Subcutaneous abdominal adipose tissue (tissue), 5 donors: ENCODE results near the gene AKIRIN1.
"Not testable (repeated sequence)": the region's sequence is repeated elsewhere in the genome, so short reads cannot be mapped to it uniquely, and the experiment has no call there.

ENCODE experiments used
- H3K27ac ChIP-seq: one replicate; pipeline ENCODE4 v1.7.0; 2013; ENCODE audit warnings: low read depth, mild to moderate bottlenecking, inconsistent platforms, low read length, moderate library complexity
- H3K27me3 ChIP-seq, 5 donors: one replicate each; pipeline ENCODE4 v1.7.0; 2013; ENCODE audit warnings: low read length in 5 of 5, inconsistent platforms in 1 of 5; ENCODE audit not compliant: control insufficient read depth in 5 of 5, insufficient read depth in 4 of 5
- H3K36me3 ChIP-seq, 5 donors: one replicate each; pipeline ENCODE4 v1.7.0; 2013; ENCODE audit warnings: low read length in 5 of 5; ENCODE audit not compliant: control insufficient read depth in 5 of 5, insufficient read depth in 5 of 5
- H3K4me1 ChIP-seq, 5 donors: one replicate each; pipeline ENCODE4 v1.7.0; 2013; ENCODE audit warnings: low read length in 5 of 5, mild to moderate bottlenecking in 3 of 5, moderate library complexity in 1 of 5; ENCODE audit not compliant: control insufficient read depth in 5 of 5, insufficient read depth in 5 of 5
- H3K4me3 ChIP-seq, 5 donors: one replicate each; pipeline ENCODE4 v1.7.0; 2013; ENCODE audit warnings: low read length in 5 of 5, low read depth in 1 of 5
- H3K9ac ChIP-seq, 5 donors: one replicate each; pipeline ENCODE4 v1.7.0; 2013; ENCODE audit warnings: low read length in 5 of 5, mild to moderate bottlenecking in 4 of 5, moderate library complexity in 3 of 5
- H3K9me3 ChIP-seq, 5 donors: one replicate each; pipeline ENCODE4 v1.7.0; 2013; ENCODE audit warnings: low read length in 5 of 5; ENCODE audit not compliant: control insufficient read depth in 5 of 5
- donor health status: healthy.
- donor health status: healthy.
- donor health status: healthy.
- donor health status: healthy.
- donor health status: healthy.

Gene AKIRIN1

DNA sequence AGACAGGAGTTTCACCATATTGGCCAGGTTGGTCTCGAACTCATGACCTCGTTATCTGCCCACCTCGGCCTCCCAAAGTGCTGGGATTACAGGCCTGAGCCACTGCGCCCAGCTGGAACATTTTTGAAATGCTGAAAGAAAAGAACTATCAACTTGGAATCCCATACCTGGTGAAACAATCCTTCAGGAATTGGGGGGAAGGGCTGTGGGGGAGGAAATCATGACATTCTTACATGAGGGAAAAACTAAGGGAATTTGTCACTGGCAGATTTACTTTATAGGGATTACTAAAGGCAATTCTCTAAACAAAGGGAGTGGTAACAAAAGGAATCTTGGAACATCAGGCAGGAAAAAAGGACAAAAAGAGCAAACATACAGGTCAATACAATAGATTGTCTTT is 60.9 kb downstream of the AKIRIN1 start:
- peaks cover 0 to 15% (median 8%) of the 10 kb centered on the region in 5 donors for H3K4me1 ChIP-seq
- no peak overlapping the region for H3K27ac ChIP-seq
- H3K9me3 ChIP-seq, result no peaks in the 10 kb centered on the region
- no peaks in the 10 kb centered on the region for H3K27me3 ChIP-seq
- peaks cover 0 to 7% (median 0%) of the 10 kb centered on the region in 5 donors for H3K36me3 ChIP-seq
- no peak overlapping the region for H3K9ac ChIP-seq
- no peak overlapping the region for H3K4me3 ChIP-seq

DNA sequence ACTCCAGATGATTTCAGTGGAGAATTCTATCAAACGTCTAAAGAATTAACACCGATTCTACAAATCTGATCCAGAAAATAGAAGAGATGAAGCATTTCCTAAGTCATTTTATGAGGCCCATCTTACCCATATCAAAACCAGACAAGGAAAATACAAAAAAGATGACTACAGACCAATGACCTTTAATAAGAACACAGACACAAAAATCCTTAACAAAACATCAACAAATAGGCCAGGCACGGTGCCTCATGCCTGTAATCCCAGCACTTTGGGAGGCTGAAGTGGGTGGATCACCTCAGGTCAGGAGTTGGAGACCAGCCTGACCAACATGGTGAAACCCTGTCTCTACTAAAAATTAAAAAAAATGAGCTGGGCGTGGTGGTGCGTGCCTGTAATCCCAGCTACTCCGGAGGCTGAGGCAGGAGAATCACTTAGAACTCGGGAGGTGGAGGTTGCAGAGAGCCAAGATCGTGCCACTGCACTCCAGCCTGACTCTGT is 64.2 kb downstream of the AKIRIN1 start:
- H3K27ac ChIP-seq, H3K4me3 ChIP-seq, H3K36me3 ChIP-seq, H3K4me1 ChIP-seq, H3K27me3 ChIP-seq, H3K9me3 ChIP-seq, H3K9ac ChIP-seq: not testable (repeated sequence)
